ENCODE data around the gene LYRM4.

Gene LYRM4

DNA sequence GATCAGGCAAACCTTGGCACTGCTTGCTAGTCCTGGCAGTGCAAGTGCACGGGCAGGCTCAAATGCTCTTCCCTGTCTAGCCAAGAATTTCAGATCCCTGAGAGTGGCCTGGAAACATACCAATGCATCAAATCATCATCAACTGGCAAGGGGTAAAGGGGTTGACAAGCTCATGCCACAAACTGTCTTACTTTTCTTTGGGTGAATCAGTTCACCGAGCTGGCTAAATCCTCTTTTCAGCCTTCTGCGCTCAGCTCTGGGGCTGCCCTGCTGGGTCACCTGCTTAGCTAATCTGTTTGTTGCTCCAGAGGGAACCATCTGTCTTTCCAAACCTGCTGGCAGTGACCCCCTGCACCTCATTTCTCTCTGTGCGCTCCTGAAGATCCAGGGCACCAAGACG lies 59.5 kb downstream of the LYRM4 start:
- CTCF ChIA-PET, result interaction anchor here (1.4 kb wide), 1 partner anchor 144 kb away, joined by 3 read pairs; no protein-coding TSS in a partner anchor
- POLR2A ChIA-PET, result no interaction called here
- TF ChIP-seq, protein P1, sequence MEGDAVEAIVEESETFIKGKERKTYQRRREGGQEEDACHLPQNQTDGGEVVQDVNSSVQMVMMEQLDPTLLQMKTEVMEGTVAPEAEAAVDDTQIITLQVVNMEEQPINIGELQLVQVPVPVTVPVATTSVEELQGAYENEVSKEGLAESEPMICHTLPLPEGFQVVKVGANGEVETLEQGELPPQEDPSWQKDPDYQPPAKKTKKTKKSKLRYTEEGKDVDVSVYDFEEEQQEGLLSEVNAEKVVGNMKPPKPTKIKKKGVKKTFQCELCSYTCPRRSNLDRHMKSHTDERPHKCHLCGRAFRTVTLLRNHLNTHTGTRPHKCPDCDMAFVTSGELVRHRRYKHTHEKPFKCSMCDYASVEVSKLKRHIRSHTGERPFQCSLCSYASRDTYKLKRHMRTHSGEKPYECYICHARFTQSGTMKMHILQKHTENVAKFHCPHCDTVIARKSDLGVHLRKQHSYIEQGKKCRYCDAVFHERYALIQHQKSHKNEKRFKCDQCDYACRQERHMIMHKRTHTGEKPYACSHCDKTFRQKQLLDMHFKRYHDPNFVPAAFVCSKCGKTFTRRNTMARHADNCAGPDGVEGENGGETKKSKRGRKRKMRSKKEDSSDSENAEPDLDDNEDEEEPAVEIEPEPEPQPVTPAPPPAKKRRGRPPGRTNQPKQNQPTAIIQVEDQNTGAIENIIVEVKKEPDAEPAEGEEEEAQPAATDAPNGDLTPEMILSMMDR (IDR thresholded peaks at IDR 0.05; ENCODE audit: insufficient read depth, low read length, missing control alignments), result no peak

GRCh38 chr6:5199702-5200101 lies 61.0 kb downstream of the LYRM4 start:
- ChIA-PET CTCF (interaction anchor here (1.6 kb wide), 1 partner anchor 203 kb away, joined by 3 read pairs; no protein-coding TSS in a partner anchor), POLR2A (no interaction called here)
- TF ChIP-seq, protein P1 (IDR thresholded peaks at IDR 0.05; ENCODE audit: insufficient read depth, low read length, missing control alignments), result no peak
- DNase-seq (ENCODE audit: low read depth, low spot score), result no peak
- no peak overlapping the region for H3K4me3 ChIP-seq (ENCODE audit: low read depth, low read length)

More for the DNA sequence above, 59.5 kb downstream of the LYRM4 start:
- no peak overlapping the region for H3K4me3 ChIP-seq (ENCODE audit: low read depth, low read length)
- DNase-seq (ENCODE audit: low read depth, low spot score), result no peak

DNA sequence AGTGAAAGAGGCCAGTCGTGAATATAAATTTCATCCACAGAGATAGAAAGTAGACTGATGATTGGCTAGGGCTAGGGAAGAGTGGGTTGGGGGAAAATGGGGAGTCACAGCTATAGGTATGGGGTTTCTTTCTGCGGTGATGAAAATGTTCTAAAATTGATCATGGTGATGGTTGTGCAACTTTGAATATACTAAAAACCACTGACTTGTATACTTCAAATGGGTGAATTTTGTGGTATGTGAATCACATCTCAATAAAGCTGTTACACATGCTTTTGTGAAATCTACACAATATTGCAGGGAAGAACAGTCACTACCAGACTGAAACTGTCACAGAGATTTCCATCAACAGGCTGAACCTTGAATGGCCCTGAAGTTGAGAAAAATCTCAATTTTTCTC lies 61.5 kb downstream of the LYRM4 start:
- ChIA-PET POLR2A (no interaction called here), CTCF (interaction anchor here (1.6 kb wide), 1 partner anchor 204 kb away, joined by 3 read pairs; no protein-coding TSS in a partner anchor)
- no peak for DNase-seq (ENCODE audit: low read depth, low spot score)
- TF ChIP-seq, protein P1 (IDR thresholded peaks at IDR 0.05; ENCODE audit: insufficient read depth, low read length, missing control alignments), result no peak
- no peak overlapping the region for H3K4me3 ChIP-seq (ENCODE audit: low read depth, low read length)

DNA sequence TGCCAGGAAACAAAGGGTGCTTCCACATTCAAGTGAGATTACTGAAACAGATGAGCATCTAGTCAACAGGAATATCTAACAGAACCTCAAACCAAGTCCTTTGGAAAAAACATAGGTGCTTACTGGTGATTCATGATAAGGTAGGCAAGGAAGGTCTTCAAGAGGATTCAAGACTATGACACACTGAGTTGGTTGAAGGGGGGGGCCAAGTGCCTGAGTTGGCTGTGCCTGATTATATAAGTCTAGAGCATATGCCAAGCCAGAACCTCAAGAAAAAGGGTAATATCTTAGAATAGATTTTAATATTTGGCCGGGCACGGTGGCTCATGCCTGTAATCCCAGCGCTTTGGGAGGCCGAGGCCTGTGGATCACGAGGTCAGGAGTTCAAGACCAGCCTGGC lies 63.7 kb downstream of the LYRM4 start:
- CTCF ChIA-PET, result interaction anchor here (1.8 kb wide), 1 partner anchor 9 kb away, joined by 6 read pairs; no protein-coding TSS in a partner anchor
- POLR2A ChIA-PET, result no interaction called here
- TF ChIP-seq, protein P1 (IDR thresholded peaks at IDR 0.05; ENCODE audit: insufficient read depth, low read length, missing control alignments), result no peak

DNA sequence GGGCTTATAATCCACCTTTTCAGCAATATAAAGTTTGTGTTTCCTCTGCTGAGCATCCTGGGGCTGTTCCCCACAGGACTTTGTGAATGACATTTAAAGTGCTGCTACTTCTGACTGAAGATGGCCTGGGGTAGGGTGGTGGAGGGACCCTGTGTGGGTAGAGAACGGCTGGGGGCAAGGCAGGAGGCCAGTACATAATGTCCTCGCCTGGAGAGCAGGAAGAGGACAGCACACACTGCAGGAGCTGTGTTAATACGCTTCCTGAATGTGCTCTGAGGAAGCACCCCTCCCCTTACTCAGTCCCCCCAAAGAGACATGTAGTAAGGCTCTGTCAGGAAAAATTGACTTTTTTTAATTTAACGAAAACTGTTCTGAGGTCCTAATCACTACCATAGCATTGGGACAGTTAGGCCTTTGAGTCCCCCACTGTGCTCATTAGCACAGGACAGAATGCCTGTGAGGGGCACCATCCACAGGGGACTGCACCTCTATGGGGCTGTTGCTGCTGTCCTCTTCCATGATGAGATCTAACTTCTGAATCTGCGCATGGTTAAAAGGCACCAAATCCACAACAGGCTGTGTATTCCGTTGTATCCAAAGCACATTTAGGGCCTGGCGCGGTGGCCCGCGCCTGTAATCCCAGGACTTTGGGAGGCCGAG lies 68.5 kb downstream of the LYRM4 start:
- no peak for DNase-seq (ENCODE audit: low read depth, low spot score)
- POLR2A ChIA-PET, result no interaction called here
- CTCF ChIA-PET, result interaction anchor here (1.4 to 4.4 kb wide), 4 partner anchors 13 to 49 kb away, joined by 4 to 15 read pairs (median 8); no protein-coding TSS in a partner anchor
- TF ChIP-seq, protein P1 (IDR thresholded peaks at IDR 0.05; ENCODE audit: insufficient read depth, low read length, missing control alignments), result no peak
- no peak overlapping the region for H3K4me3 ChIP-seq (ENCODE audit: low read depth, low read length)

More for the DNA sequence above, 63.7 kb downstream of the LYRM4 start:
- DNase-seq (ENCODE audit: low read depth, low spot score), result no peak
- no peak overlapping the region for H3K4me3 ChIP-seq (ENCODE audit: low read depth, low read length)

GRCh38 chr6:5191722-5192121 lies 69.0 kb downstream of the LYRM4 start:
- DNase-seq (ENCODE audit: low read depth, low spot score), result no peak
- POLR2A ChIA-PET, result no interaction called here
- CTCF ChIA-PET, result interaction anchor here (1.4 kb wide), 1 partner anchor 19 kb away, joined by 3 read pairs; no protein-coding TSS in a partner anchor
- TF ChIP-seq, protein P1 (IDR thresholded peaks at IDR 0.05; ENCODE audit: insufficient read depth, low read length, missing control alignments), result no peak
- H3K4me3 ChIP-seq (ENCODE audit: low read depth, low read length), result no peak overlapping the region

Data from AG04449 (cell line).